ENCODE data around the gene KCTD3. TPM values are rescaled to one million over a fixed set of nuclear protein-coding genes. Genes with fewer than 3 reads are reported as not detected.

KCTD3 gene
- total RNA-seq, 1 donor from 2014 or later: 76.9 TPM

- no peaks in the 10 kb centered on the region for H3K9me3 ChIP-seq
- no peak for DNase-seq (ENCODE audit: extremely low spot score in 2 of 2)
- no peaks in the 10 kb centered on the region for H3K27me3 ChIP-seq
- no peak for TF ChIP-seq POLR2A (IDR thresholded peaks at IDR 0.05)
- TF ChIP-seq, protein P1, sequence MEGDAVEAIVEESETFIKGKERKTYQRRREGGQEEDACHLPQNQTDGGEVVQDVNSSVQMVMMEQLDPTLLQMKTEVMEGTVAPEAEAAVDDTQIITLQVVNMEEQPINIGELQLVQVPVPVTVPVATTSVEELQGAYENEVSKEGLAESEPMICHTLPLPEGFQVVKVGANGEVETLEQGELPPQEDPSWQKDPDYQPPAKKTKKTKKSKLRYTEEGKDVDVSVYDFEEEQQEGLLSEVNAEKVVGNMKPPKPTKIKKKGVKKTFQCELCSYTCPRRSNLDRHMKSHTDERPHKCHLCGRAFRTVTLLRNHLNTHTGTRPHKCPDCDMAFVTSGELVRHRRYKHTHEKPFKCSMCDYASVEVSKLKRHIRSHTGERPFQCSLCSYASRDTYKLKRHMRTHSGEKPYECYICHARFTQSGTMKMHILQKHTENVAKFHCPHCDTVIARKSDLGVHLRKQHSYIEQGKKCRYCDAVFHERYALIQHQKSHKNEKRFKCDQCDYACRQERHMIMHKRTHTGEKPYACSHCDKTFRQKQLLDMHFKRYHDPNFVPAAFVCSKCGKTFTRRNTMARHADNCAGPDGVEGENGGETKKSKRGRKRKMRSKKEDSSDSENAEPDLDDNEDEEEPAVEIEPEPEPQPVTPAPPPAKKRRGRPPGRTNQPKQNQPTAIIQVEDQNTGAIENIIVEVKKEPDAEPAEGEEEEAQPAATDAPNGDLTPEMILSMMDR (IDR thresholded peaks at IDR 0.05): no peak
- TF ChIP-seq POLR2AphosphoS5 (IDR thresholded peaks at IDR 0.05; ENCODE audit: insufficient read depth in 1 of 2, low read depth in 1 of 2): no peak
- H3K36me3 ChIP-seq: peaks cover 0 to 14% of the 10 kb centered on the region in 2 donors
- H3K4me3 ChIP-seq: no peak overlapping the region
- H3K4me1 ChIP-seq: peaks cover 12% of the 10 kb centered on the region
- intact Hi-C loops (cut with DNase I): no loop called here
- H3K27ac ChIP-seq: no peak overlapping the region
Measured at GRCh38 chr1:215600867-215601266, 33.8 kb downstream of the KCTD3 start.

- DNase-seq (ENCODE audit: extremely low spot score in 2 of 2): no peak
- Histone ChIP-seq H3K27me3 (no peaks in the 10 kb centered on the region), H3K4me3 (no peak overlapping the region), H3K4me1 (peaks cover 16% of the 10 kb centered on the region), H3K27ac (no peak overlapping the region), H3K9me3 (no peaks in the 10 kb centered on the region), H3K36me3 (peaks cover 0 to 14% of the 10 kb centered on the region in 2 donors)
- intact Hi-C loops (cut with DNase I): no loop called here
- TF ChIP-seq, protein P1 (IDR thresholded peaks at IDR 0.05): no peak
- no peak for TF ChIP-seq POLR2AphosphoS5 (IDR thresholded peaks at IDR 0.05; ENCODE audit: insufficient read depth in 1 of 2, low read depth in 1 of 2)
- no peak for TF ChIP-seq POLR2A (IDR thresholded peaks at IDR 0.05)
Measured at GRCh38 chr1:215601276-215601675, 34.2 kb downstream of the KCTD3 start.

DNA sequence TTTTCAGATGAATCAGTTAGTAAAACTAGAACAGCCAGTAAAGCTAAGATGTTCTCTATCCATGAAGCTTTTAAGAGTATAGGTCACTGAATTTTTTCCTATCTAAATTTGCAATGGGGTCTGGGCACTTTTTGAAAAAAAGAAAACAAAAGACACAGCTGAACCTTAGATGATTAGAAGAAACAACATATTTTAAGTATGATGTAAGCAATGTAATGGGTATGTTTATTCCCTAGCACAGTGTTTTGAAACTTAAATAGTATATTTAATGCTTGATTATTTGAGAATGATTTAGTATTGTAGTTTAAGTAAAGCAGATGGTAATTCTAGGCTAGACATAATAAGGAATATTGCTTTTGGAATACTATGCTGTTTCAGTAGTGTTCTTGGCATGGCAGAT lies 36.2 kb downstream of the KCTD3 start:
- H3K27ac ChIP-seq: no peak overlapping the region
- peaks cover 21% of the 10 kb centered on the region for H3K4me1 ChIP-seq
- intact Hi-C loops (cut with DNase I): no loop called here
- no peaks in the 10 kb centered on the region for H3K27me3 ChIP-seq
- no peak overlapping the region for H3K4me3 ChIP-seq
- H3K9me3 ChIP-seq: no peaks in the 10 kb centered on the region
- no peak for DNase-seq (ENCODE audit: extremely low spot score in 2 of 2)
- H3K36me3 ChIP-seq: peaks cover 0 to 14% of the 10 kb centered on the region in 2 donors
- TF ChIP-seq, protein P1 (IDR thresholded peaks at IDR 0.05): no peak
- TF ChIP-seq POLR2AphosphoS5 (IDR thresholded peaks at IDR 0.05; ENCODE audit: insufficient read depth in 1 of 2, low read depth in 1 of 2) (no peak), POLR2A (IDR thresholded peaks at IDR 0.05) (no peak)

DNA sequence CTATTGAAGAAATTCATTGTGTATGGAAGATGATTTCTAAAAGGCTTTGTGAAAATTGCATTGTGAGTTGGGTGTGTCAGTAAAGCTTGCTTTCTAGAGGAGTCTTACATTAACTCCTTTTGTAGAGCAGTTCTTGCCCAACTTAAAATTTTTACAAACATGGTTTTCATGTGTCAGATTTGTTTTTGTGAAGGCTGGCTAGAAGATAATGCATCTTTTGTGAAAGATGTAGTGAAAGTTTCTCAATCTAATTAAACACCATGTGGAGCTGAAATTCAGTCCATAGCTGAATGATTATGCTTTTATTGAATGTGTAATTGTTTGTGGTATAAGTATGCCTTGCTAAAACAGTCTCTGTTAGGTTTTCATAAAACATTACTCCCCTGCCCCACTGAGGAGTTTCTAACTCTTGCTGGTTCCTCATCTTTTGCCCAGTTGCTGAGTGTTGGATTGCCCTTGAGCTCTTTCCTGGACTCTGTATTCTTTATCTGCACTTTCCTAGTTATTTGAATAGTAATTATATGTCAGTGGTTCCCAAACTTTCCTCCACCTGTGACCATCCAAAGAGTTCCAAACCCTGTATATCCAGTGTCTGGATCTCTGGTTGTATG lies 38.0 kb downstream of the KCTD3 start:
- Histone ChIP-seq H3K27me3 (no peaks in the 10 kb centered on the region), H3K4me1 (peaks cover 11% of the 10 kb centered on the region), H3K9me3 (no peaks in the 10 kb centered on the region), H3K27ac (no peak overlapping the region), H3K4me3 (no peak overlapping the region), H3K36me3 (peaks cover 0 to 17% of the 10 kb centered on the region in 2 donors)
- no peak for TF ChIP-seq POLR2A (IDR thresholded peaks at IDR 0.05)
- TF ChIP-seq, protein P1 (IDR thresholded peaks at IDR 0.05): no peak
- TF ChIP-seq POLR2AphosphoS5 (IDR thresholded peaks at IDR 0.05; ENCODE audit: insufficient read depth in 1 of 2, low read depth in 1 of 2): no peak
- no peak for DNase-seq (ENCODE audit: extremely low spot score in 2 of 2)
- intact Hi-C loops (cut with DNase I): no loop called here

- no peak for TF ChIP-seq POLR2A (IDR thresholded peaks at IDR 0.05)
- TF ChIP-seq, protein P1 (IDR thresholded peaks at IDR 0.05): no peak
- TF ChIP-seq POLR2AphosphoS5 (IDR thresholded peaks at IDR 0.05; ENCODE audit: insufficient read depth in 1 of 2, low read depth in 1 of 2): no peak
- intact Hi-C loops (cut with DNase I): no loop called here
- H3K4me3 ChIP-seq: no peak overlapping the region
- no peak overlapping the region for H3K27ac ChIP-seq
- H3K36me3 ChIP-seq: peaks cover 0 to 21% of the 10 kb centered on the region in 2 donors
- peaks cover 11% of the 10 kb centered on the region for H3K4me1 ChIP-seq
- DNase-seq (ENCODE audit: extremely low spot score in 2 of 2): no peak
- no peaks in the 10 kb centered on the region for H3K9me3 ChIP-seq
- no peaks in the 10 kb centered on the region for H3K27me3 ChIP-seq
Measured at GRCh38 chr1:215606036-215606435, 38.9 kb downstream of the KCTD3 start.
